Activated effector memory CD4-positive, alpha-beta T cell treated with anti-CD3 and anti-CD28 coated beads, Interleukin-2, amount 50 U/mL, for 16 hours (primary cell): ENCODE results near the gene ST3GAL4.
"Not testable (repeated sequence)": the region's sequence is repeated elsewhere in the genome, so short reads cannot be mapped to it uniquely, and the experiment has no call there.

Source experiments
- DNase-seq: peaks from one replicate; pipeline ENCODE4 v3.0.0-alpha.2; 2020

ST3GAL4 gene

GRCh38 chr11:126391286-126391954, 35.9 kb downstream of the ST3GAL4 start:
- DNase-seq, result no peak

DNA sequence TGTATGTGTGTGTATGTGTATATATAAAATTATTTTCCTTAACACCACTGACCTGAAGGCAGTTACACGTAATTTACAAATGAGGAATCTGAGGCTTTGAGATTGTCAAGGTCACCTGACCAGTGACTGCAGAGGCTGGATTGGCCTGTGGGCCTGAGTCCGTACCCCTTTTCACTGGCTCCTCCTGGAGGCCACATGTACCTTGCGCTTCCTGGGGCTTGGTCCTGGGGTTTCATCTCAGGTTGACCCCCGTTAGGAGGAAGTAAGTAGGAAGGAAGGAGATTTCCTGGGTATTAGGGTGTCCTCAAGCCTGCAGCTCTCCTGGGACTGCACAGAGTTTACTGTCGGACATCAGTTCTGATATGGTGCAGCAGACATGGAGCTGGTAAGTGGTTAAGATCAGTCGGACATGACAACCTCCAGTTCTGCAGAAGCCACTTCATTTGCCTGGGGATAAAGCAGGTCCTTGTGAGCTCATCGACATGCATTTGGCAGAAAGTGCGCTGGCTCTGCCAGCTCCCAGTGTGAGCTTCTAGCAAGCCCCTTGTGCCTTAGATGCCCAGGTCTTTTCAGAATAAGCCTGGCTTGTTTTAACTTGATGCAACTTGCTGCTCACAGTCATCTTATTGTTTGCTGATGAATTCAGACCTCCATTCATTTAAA, 36.6 kb downstream of the ST3GAL4 start:
- no peak for DNase-seq

DNA sequence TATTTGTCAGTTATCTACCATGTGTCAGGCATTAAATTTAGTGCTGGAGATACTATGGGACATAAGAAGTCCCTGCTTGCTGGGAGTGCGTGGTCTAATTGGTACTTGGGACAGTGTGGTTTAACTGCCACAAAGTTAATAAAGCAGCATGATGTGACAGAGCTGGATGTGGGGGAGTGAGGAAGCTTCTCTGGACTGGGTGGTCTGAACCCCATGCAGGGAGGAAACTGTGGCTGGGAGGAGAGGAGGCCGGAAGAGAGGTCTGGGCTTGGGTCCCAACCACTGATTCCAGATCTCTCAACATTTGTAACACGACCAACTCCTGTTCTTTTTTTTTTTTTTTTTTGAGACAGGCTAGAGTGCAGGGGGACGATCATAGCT, 37.1 kb downstream of the ST3GAL4 start:
- no peak for DNase-seq

DNA sequence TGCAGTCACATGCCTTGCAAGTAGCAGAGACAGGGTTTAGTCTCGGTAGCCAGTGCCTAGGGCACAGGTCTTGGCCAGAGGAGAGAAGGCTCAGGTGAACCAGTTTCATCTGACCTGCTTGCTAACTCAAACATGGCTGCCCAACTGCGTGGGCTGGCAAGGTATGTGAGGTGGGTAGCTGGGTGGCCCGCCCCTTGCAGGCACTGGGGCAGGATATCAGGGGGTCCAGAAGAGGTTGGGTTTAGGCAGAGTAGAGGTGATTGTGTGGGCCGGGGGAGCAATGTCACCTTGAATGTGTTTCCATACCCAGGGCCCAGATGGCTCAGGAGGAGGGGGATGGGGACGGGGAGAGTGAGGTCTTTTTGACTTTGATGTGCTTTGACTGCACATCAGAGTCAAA, 37.7 kb downstream of the ST3GAL4 start:
- no peak for DNase-seq

- DNase-seq, result no peak
Observed at GRCh38 chr11:126394036-126394435, 38.5 kb downstream of the ST3GAL4 start.

- not testable (repeated sequence) for DNase-seq
Observed at GRCh38 chr11:126394634-126395072, 39.2 kb downstream of the ST3GAL4 start.

- DNase-seq, result not testable (repeated sequence)
Observed at GRCh38 chr11:126395784-126396183, 40.3 kb downstream of the ST3GAL4 start.

DNA sequence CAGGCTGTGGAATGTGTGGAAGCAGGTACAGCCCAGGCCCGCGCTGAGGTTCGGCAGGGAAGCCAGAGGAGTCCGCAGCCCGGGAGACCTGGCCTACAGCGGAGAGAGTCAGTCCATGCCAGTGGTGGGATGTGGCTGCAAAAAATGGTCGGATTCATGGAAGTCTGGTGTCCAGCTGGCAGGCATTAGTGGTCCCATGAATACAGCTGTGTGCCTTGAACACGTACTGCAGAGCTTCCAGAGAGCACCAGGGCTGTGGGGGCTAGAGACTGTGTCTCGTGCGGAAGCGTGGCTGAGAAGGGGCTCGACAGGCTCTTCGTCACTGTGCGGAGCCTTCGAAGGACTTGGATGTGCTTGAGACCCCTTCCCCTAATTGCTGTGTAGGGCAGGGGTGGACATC, 40.8 kb downstream of the ST3GAL4 start:
- DNase-seq, result not testable (repeated sequence)

DNA sequence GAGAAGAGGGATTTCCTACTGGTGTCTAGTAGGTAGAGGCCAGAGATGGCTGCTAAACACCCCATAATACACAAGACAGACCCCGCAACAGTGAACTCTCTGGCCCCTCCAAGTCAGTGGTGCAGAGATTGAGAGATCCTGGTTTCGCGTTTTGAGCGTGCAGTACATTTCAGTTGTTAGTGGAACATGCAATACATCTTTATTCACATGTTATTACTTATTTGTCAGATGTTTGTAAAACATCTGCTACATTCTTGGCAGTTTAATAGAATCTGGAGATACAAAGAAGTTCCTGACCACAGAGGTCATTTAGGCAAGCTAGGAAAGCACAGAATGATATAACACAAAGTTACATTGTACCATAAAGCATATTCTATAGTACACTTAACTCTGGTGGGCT, 41.5 kb downstream of the ST3GAL4 start:
- no peak for DNase-seq

GRCh38 chr11:126398296-126398695, 42.8 kb downstream of the ST3GAL4 start:
- no peak for DNase-seq

- no peak for DNase-seq
Observed at GRCh38 chr11:126398721-126399120, 43.2 kb downstream of the ST3GAL4 start.

DNA sequence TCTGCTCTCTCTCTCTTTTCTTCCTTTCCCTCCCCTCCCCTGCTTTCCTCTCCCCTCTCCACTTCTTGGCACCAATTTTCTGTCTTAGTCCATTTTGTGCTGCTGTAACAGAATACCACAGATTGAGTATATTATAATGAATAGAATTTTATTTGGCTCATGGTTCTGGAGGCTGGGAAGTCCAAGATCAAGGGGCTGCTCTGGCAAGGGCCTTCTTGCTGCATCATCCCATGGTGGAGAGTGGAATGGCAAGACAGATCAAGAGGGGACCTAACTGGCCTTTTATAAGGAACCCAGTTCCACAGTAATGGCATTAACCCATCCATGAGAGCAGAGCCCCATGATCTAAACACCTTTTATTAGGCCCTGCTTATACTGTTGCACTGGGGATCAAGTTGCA, 44.5 kb downstream of the ST3GAL4 start:
- no peak for DNase-seq

DNA sequence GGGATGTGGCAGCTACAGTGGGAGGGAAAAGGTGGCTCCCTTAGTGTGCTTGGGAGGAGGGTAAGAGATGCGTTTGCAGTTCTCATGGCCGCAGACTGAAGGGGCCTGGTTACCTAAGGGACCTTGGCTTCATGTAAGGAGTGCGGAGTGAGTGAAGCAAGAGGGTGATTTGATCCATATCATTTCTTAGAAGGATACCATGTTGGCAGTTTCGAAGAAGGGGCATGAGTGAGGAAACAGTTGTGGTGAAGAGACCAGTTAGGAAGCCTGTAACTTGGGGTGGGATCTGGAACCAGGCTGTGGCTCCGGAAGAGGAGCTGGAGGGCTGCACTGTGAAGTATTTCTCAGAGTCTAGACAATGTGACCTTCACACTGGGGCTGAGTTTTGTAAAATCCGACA, 45.0 kb downstream of the ST3GAL4 start:
- no peak for DNase-seq

- no peak for DNase-seq
Observed at GRCh38 chr11:126403022-126403581, 47.6 kb downstream of the ST3GAL4 start.

- DNase-seq, result no peak
Observed at GRCh38 chr11:126403658-126404057, 48.2 kb downstream of the ST3GAL4 start.

DNA sequence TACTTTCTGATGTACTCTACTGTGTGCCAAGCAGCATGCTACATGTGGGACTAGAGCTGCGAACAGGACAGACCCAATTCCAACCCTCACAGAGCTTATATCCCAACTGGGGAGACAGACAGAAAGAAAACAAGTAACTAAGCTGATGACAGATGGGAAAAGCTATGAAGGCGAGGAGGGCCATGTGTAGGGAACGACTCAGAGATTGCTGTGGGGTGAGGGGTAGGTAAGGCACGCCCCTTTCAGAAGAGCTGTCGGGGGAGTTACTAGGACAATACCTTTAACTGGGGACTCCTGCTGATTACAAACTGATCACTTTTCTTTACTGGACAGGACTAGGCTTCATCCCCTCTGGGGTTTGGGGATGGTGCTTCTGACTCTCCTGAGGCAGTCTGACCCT, 48.9 kb downstream of the ST3GAL4 start:
- DNase-seq, result no peak

- DNase-seq, result no peak
Observed at GRCh38 chr11:126405374-126405773, 49.9 kb downstream of the ST3GAL4 start.

DNA sequence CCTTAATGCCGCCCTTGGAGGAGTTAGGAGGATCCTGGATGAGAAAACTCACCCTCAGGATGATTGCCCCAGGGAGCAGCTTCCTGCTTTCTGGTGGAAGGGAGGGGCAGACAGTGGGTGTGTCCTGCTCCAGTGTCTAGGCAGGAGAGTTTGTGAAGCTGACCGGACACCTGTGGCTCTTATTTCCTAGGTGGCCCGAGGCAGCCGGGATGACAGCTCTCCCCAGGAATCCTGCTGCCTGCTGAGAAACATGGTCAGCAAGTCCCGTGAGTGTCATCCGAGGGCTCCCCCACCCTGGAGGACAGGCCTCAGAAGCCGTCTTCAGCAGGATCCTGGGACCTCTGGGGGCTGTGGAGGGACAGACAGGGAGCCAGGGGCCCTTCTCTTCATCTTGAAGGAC, 50.4 kb downstream of the ST3GAL4 start:
- no peak for DNase-seq

GRCh38 chr11:126406368-126406767, 50.9 kb downstream of the ST3GAL4 start:
- no peak for DNase-seq

DNA sequence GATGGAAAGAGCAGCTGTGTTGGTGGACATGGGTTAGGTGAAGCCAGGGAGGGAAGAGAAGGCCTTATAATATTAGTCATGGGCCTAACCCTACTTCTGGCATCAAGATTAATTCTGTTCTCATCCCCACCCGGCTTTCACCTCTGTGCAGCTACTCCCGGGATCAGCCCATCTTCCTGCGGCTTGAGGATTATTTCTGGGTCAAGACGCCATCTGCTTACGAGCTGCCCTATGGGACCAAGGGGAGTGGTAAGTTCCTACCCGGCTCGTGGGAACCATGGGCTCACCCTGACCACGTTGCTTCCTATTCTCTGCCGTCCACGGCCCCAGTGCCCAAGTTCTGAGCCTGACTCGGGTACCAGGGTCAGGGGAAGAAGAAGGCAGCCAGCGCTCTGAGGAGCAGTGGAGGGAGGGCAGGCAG, 51.6 kb downstream of the ST3GAL4 start:
- DNase-seq, result no peak

GRCh38 chr11:126407682-126408288, 52.3 kb downstream of the ST3GAL4 start:
- DNase-seq, result no peak

DNA sequence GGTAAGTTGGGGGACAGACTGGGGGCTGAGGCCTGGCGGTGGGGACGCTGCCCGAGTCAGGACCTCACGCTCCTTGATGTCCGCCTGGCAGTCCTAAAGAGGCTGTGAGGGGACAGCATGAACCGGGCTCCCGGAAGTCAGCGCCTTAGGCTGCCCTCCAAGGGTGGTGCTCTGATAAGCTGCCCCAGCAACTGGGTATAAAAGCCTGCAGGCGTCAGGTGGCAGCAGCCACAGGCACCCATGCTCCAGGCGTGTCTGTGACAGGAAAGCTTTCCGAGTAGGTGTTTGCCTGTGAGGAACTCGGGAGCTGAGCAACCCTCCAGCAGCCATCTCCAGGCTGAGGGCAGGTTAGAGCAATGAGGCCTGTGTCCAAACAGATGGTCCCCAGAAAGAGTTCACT, 53.0 kb downstream of the ST3GAL4 start:
- no peak for DNase-seq

- DNase-seq, result no peak
Observed at GRCh38 chr11:126408901-126409619, 53.6 kb downstream of the ST3GAL4 start.
